ENCODE data around the gene NEGR1. TPM values are rescaled to one million over a fixed set of nuclear protein-coding genes. Genes with fewer than 3 reads are reported as not detected.

The NEGR1 gene
- total RNA-seq, 1 experiment from 2014 or later = 19.2 TPM

- Mint-ChIP-seq H3K27ac (ENCODE audit: unreplicated experiment) (no peak overlapping the region), H3K27me3 (ENCODE audit: unreplicated experiment) (no peaks in the 10 kb centered on the region), H3K4me3 (ENCODE audit: low read depth, unreplicated experiment) (no peak overlapping the region), H3K36me3 (ENCODE audit: insufficient read depth, unreplicated experiment) (no peaks in the 10 kb centered on the region), H3K4me1 (ENCODE audit: low read depth, unreplicated experiment) (no peaks in the 10 kb centered on the region), H3K9me3 (ENCODE audit: low read depth, unreplicated experiment) (no peaks in the 10 kb centered on the region)
- no peak for DNase-seq
- no peak for TF ChIP-seq CTCF (IDR thresholded peaks at IDR 0.05; ENCODE audit: unreplicated experiment)
- intact Hi-C loops (cut with micrococcal nuclease; ENCODE audit: unreplicated experiment) = no loop called here
- no TSS peak for BruUV-seq (replicated peaks)
- CTCF ChIA-PET = no interaction called here
Measured at GRCh38 chr1:72097851-72098570, 184.3 kb downstream of the NEGR1 start.

GRCh38 chr1:72094209-72094608 lies 188.1 kb downstream of the NEGR1 start:
- no peaks in the 10 kb centered on the region for H3K9me3 Mint-ChIP-seq (ENCODE audit: low read depth, unreplicated experiment)
- no peaks in the 10 kb centered on the region for H3K36me3 Mint-ChIP-seq (ENCODE audit: insufficient read depth, unreplicated experiment)
- H3K4me3 Mint-ChIP-seq (ENCODE audit: low read depth, unreplicated experiment) = no peak overlapping the region
- H3K27me3 Mint-ChIP-seq (ENCODE audit: unreplicated experiment) = no peaks in the 10 kb centered on the region
- CTCF ChIA-PET = no interaction called here
- no TSS peak for BruUV-seq (replicated peaks)
- H3K27ac Mint-ChIP-seq (ENCODE audit: unreplicated experiment) = no peak overlapping the region
- DNase-seq = no peak
- no peak for TF ChIP-seq CTCF (IDR thresholded peaks at IDR 0.05; ENCODE audit: unreplicated experiment)
- intact Hi-C loops (cut with micrococcal nuclease; ENCODE audit: unreplicated experiment) = no loop called here
- no peaks in the 10 kb centered on the region for H3K4me1 Mint-ChIP-seq (ENCODE audit: low read depth, unreplicated experiment)

GRCh38 chr1:72086394-72086793 lies 195.9 kb downstream of the NEGR1 start:
- H3K27ac Mint-ChIP-seq (ENCODE audit: unreplicated experiment) = no peak overlapping the region
- no peaks in the 10 kb centered on the region for H3K27me3 Mint-ChIP-seq (ENCODE audit: unreplicated experiment)
- intact Hi-C loops (cut with micrococcal nuclease; ENCODE audit: unreplicated experiment) = no loop called here
- no peak for TF ChIP-seq CTCF (IDR thresholded peaks at IDR 0.05; ENCODE audit: unreplicated experiment)
- no peaks in the 10 kb centered on the region for H3K36me3 Mint-ChIP-seq (ENCODE audit: insufficient read depth, unreplicated experiment)
- no peak overlapping the region for H3K4me3 Mint-ChIP-seq (ENCODE audit: low read depth, unreplicated experiment)
- no peaks in the 10 kb centered on the region for H3K4me1 Mint-ChIP-seq (ENCODE audit: low read depth, unreplicated experiment)
- CTCF ChIA-PET = no interaction called here
- DNase-seq = no peak
- no peaks in the 10 kb centered on the region for H3K9me3 Mint-ChIP-seq (ENCODE audit: low read depth, unreplicated experiment)
- BruUV-seq (replicated peaks) = no TSS peak

- Mint-ChIP-seq H3K9me3 (ENCODE audit: low read depth, unreplicated experiment) (no peaks in the 10 kb centered on the region), H3K4me1 (ENCODE audit: low read depth, unreplicated experiment) (no peaks in the 10 kb centered on the region), H3K27me3 (ENCODE audit: unreplicated experiment) (no peaks in the 10 kb centered on the region), H3K27ac (ENCODE audit: unreplicated experiment) (no peak overlapping the region), H3K4me3 (ENCODE audit: low read depth, unreplicated experiment) (no peak overlapping the region), H3K36me3 (ENCODE audit: insufficient read depth, unreplicated experiment) (no peaks in the 10 kb centered on the region)
- BruUV-seq (replicated peaks) = no TSS peak
- DNase-seq = no peak
- TF ChIP-seq CTCF (IDR thresholded peaks at IDR 0.05; ENCODE audit: unreplicated experiment) = no peak
- CTCF ChIA-PET = no interaction called here
- intact Hi-C loops (cut with micrococcal nuclease; ENCODE audit: unreplicated experiment) = no loop called here
Measured at GRCh38 chr1:72075425-72075824, 206.9 kb downstream of the NEGR1 start.

Data from Calu3 (cell line).